Muscle of leg (tissue), 11 donors: ENCODE results near the gene PCDHGA9. TPM values are rescaled to one million over a fixed set of nuclear protein-coding genes. Genes with fewer than 3 reads are reported as not detected.
A peak's percentile ranks its signal among the peaks of the same experiment; 100 is the strongest.
"Not testable (repeated sequence)": the region's sequence is repeated elsewhere in the genome, so short reads cannot be mapped to it uniquely, and the experiment has no call there.

Source experiments
- DNase-seq: peaks from one replicate; pipeline ENCODE4 v3.0.0; 2013
- H3K27ac ChIP-seq: one replicate; pipeline ENCODE4 v1.5.1; 2013; ENCODE audit warnings: mild to moderate bottlenecking, low read length, control low read depth
- H3K27me3 ChIP-seq: one replicate; pipeline ENCODE4 v1.6.1; 2013; ENCODE audit warnings: low read length; ENCODE audit not compliant: control insufficient read depth, insufficient read depth
- H3K36me3 ChIP-seq: one replicate; pipeline ENCODE4 v1.6.1; 2013; ENCODE audit warnings: low read length; ENCODE audit not compliant: control insufficient read depth, insufficient read depth
- H3K4me1 ChIP-seq: one replicate; pipeline ENCODE4 v1.6.1; 2013; ENCODE audit warnings: low read length; ENCODE audit not compliant: control insufficient read depth, insufficient read depth
- H3K4me3 ChIP-seq: one replicate; pipeline ENCODE4 v1.5.1; 2013; ENCODE audit warnings: low read length, control low read depth
- H3K9me3 ChIP-seq: replicated peaks from 2 replicates; pipeline ENCODE4 v1.6.1; 2013; ENCODE audit warnings: low read depth, low read length; ENCODE audit not compliant: control insufficient read depth
- WGBS: methylation state at CpG from one replicate; pipeline ENCODE4 v1.1.5; 2013; ENCODE audit warnings: missing lambda C conversion rate; ENCODE audit not compliant: insufficient coverage; 5-methylcytosine and 5-hydroxymethylcytosine counted together
- polyA plus RNA-seq, 8 donors: library from polyadenylated mRNA; unstranded; fragments of 120-200 nt; gene quantifications; one replicate each; pipeline versions ENCODE4 v1.2.1 to v1.2.3, GENCODE V29; 2013; ENCODE audit warnings: inconsistent platforms in 1 of 8, low replicate concordance in 1 of 8; ENCODE audit not compliant: insufficient read length in 8 of 8, insufficient read depth in 1 of 8
- total RNA-seq: library from RNA; stranded (reverse); fragments of 120-200 nt; gene quantifications from one replicate; pipeline ENCODE4 v1.2.4, GENCODE V29; 2013

PCDHGA9 gene
- total and polyA plus RNA-seq, 9 donors, result 3.0 to 4.7 (median 4.0) TPM

DNA sequence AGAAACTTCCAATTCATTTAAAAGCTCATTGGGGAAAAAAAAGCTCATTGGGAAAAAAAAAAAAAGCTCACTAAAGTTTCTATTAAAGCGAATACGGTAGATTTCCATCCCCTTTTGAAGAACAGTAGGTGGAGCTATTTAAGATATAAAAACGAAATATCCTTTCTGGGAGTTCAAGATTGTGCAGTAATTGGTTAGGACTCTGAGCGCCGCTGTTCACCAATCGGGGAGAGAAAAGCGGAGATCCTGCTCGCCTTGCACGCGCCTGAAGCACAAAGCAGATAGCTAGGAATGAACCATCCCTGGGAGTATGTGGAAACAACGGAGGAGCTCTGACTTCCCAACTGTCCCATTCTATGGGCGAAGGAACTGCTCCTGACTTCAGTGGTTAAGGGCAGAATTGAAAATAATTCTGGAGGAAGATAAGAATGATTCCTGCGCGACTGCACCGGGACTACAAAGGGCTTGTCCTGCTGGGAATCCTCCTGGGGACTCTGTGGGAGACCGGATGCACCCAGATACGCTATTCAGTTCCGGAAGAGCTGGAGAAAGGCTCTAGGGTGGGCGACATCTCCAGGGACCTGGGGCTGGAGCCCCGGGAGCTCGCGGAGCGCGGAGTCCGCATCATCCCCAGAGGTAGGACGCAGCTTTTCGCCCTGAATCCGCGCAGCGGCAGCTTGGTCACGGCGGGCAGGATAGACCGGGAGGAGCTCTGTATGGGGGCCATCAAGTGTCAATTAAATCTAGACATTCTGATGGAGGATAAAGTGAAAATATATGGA is 27.9 kb downstream of the PCDHGA9 start, which contains the start of gene PCDHGA12:
Gene PCDHGA12, plus strand, starts transcription at position 176 of the 782 bp plus-strand sequence. Its CDS starts 253 bp downstream, at position 429.
- WGBS, result 11% methylated on average over 30 of the region's 33 CpGs
- Histone ChIP-seq H3K4me3 (peak within 1 kb of the TSS; percentile 9), H3K4me1 (no peaks in the 10 kb centered on the region), H3K27ac (no peak within 1 kb of the TSS), H3K9me3 (peaks cover 71% of the 10 kb centered on the region), H3K27me3 (peaks cover 13% of the 10 kb centered on the region), H3K36me3 (no peaks in the 10 kb centered on the region)
- peak; percentile 62 for DNase-seq

DNA sequence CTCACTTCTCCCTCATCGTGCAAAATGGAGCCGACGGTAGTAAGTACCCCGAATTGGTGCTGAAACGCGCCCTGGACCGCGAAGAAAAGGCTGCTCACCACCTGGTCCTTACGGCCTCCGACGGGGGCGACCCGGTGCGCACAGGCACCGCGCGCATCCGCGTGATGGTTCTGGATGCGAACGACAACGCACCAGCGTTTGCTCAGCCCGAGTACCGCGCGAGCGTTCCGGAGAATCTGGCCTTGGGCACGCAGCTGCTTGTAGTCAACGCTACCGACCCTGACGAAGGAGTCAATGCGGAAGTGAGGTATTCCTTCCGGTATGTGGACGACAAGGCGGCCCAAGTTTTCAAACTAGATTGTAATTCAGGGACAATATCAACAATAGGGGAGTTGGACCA is 28.7 kb downstream of the PCDHGA9 start:
- 14% methylated on average over 37 of the region's 37 CpGs for WGBS
- Histone ChIP-seq H3K27ac (no peak overlapping the region), H3K27me3 (peaks cover 10% of the 10 kb centered on the region)

DNA sequence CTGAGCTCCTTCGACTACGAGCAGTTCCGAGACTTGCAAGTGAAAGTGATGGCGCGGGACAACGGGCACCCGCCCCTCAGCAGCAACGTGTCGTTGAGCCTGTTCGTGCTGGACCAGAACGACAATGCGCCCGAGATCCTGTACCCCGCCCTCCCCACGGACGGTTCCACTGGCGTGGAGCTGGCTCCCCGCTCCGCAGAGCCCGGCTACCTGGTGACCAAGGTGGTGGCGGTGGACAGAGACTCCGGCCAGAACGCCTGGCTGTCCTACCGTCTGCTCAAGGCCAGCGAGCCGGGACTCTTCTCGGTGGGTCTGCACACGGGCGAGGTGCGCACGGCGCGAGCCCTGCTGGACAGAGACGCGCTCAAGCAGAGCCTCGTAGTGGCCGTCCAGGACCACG is 29.7 kb downstream of the PCDHGA9 start:
- not testable (repeated sequence) for H3K27me3 ChIP-seq, H3K4me3 ChIP-seq, H3K27ac ChIP-seq, H3K4me1 ChIP-seq, DNase-seq, H3K36me3 ChIP-seq
- 30% methylated on average over 20 of the region's 38 CpGs for WGBS
- H3K9me3 ChIP-seq, result peaks cover 62% of the 10 kb centered on the region

More for the DNA sequence above, 28.7 kb downstream of the PCDHGA9 start:
- Histone ChIP-seq H3K4me3 (no peak overlapping the region), H3K9me3 (peaks cover 69% of the 10 kb centered on the region), H3K4me1 (no peaks in the 10 kb centered on the region), H3K36me3 (no peaks in the 10 kb centered on the region)
- DNase-seq, result no peak

DNA sequence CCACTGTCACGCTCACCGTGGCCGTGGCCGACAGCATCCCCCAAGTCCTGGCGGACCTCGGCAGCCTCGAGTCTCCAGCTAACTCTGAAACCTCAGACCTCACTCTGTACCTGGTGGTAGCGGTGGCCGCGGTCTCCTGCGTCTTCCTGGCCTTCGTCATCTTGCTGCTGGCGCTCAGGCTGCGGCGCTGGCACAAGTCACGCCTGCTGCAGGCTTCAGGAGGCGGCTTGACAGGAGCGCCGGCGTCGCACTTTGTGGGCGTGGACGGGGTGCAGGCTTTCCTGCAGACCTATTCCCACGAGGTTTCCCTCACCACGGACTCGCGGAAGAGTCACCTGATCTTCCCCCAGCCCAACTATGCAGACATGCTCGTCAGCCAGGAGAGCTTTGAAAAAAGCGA is 30.1 kb downstream of the PCDHGA9 start:
- not testable (repeated sequence) for H3K4me1 ChIP-seq, H3K36me3 ChIP-seq, H3K27ac ChIP-seq, DNase-seq, H3K27me3 ChIP-seq, H3K4me3 ChIP-seq
- H3K9me3 ChIP-seq, result peaks cover 60% of the 10 kb centered on the region
- 25% methylated on average over 27 of the region's 29 CpGs for WGBS

DNA sequence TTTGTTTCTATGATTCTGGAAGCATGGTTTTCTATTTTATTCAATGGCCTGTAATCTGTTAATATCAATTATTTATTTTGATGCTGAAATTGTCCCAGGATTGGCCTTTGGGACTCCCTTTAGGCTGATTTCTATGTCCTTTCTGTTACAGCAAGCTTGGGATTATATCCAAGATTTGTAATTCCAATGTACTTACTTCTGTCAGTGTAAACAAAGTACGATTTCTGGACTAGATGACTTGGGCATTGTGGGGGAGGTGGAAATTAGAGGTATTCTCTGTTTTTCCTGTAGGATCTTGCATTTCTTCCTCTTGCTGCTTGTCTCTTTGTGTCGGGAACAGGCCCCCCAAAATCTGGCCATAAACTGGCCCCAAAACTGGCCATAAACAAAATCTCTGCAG is 31.4 kb downstream of the PCDHGA9 start:
- WGBS, result no CpG with 5 or more reads among the region's 2 CpGs

DNA sequence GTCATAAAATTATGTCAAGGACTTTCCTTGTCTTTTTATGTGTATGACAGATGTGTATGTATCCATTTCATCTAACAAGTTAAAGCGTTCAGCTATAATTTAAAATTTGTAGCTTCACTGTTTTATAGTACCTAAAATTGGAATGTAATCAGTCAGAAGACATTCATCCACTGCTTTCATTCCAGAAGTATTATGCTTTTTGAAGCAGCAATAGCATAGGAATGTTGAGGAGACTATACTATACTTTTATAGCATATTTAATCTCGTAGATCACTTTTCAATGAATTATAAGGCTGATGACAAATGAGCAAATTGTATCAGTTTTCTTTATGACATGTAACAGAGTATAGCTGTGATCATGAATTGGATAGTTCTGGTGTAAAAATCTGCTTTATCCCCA is 34.6 kb downstream of the PCDHGA9 start:
- Histone ChIP-seq H3K4me3 (no peak overlapping the region), H3K27me3 (no peaks in the 10 kb centered on the region), H3K36me3 (no peaks in the 10 kb centered on the region), H3K4me1 (no peaks in the 10 kb centered on the region), H3K9me3 (peaks cover 59% of the 10 kb centered on the region), H3K27ac (no peak overlapping the region)
- WGBS, result no CpG with 5 or more reads among the region's 2 CpGs
- DNase-seq, result no peak

More for the DNA sequence above, 31.4 kb downstream of the PCDHGA9 start:
- Histone ChIP-seq H3K9me3 (peaks cover 53% of the 10 kb centered on the region), H3K27ac (no peak overlapping the region), H3K4me3 (no peak overlapping the region), H3K27me3 (peaks cover 6% of the 10 kb centered on the region), H3K36me3 (no peaks in the 10 kb centered on the region), H3K4me1 (no peaks in the 10 kb centered on the region)
- DNase-seq, result no peak

DNA sequence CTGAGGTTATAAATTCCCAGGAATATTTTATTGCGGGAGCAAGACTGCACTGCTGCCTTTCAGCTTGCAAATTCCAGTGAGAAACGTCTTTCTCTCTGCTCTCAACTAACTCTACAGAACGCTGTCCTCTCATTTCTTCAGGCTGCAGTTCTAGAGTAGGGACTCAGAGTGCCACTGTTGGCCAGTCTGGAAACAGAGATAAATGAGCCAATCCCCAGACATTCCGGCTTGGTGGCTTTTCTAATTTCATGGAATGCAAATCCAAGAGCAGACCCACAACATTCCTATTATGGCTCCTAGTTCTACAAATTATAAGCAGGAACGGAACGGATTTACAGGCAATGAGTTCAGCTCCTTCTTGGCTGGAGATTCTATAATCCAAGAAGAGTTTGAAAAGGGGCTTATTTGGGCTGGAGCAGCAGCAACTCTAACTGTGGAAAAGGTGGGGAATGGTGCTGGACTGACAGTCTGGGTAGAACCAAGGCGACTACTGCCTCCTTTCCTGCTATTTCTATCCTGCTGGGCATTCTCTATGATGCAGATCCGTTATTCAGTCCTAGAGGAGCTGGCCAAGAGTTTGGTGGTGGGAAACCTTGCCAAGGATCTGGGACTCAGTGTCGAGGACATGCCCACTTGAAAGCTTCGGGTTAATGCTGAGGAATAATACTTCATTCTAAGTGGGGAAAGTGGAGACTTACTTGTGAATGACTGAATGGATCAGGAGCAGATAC is 37.0 kb downstream of the PCDHGA9 start:
- Histone ChIP-seq H3K27me3 (no peaks in the 10 kb centered on the region), H3K4me3 (no peak overlapping the region), H3K9me3 (peaks cover 53% of the 10 kb centered on the region), H3K4me1 (no peaks in the 10 kb centered on the region), H3K27ac (no peak overlapping the region), H3K36me3 (no peaks in the 10 kb centered on the region)
- no peak for DNase-seq
- WGBS, result 55% methylated on average over 9 of the region's 10 CpGs

DNA sequence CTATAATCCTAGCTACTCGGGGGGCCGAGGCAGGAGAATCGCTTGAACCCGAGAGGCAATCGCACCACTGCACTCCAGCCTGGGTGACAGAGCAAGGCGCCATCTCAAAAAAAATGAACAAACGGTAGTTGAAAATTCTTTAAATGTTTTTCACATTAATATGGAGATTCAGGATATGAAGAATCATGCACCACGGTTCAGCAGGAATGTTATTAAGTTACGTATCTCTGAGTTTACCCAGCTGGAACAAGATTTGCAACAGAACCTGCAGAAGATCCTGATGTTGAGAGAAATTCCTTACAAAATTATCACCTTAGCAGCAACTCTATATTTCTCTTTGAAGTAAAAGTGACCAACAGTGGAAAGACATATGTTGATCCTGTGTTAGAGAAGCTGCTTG is 37.8 kb downstream of the PCDHGA9 start:
- no peak for DNase-seq
- Histone ChIP-seq H3K4me1 (no peaks in the 10 kb centered on the region), H3K9me3 (peaks cover 58% of the 10 kb centered on the region), H3K4me3 (no peak overlapping the region), H3K27ac (no peak overlapping the region), H3K27me3 (no peaks in the 10 kb centered on the region), H3K36me3 (no peaks in the 10 kb centered on the region)
- 93% methylated on average over 2 of the region's 9 CpGs for whole genome bisulfite sequencing

DNA sequence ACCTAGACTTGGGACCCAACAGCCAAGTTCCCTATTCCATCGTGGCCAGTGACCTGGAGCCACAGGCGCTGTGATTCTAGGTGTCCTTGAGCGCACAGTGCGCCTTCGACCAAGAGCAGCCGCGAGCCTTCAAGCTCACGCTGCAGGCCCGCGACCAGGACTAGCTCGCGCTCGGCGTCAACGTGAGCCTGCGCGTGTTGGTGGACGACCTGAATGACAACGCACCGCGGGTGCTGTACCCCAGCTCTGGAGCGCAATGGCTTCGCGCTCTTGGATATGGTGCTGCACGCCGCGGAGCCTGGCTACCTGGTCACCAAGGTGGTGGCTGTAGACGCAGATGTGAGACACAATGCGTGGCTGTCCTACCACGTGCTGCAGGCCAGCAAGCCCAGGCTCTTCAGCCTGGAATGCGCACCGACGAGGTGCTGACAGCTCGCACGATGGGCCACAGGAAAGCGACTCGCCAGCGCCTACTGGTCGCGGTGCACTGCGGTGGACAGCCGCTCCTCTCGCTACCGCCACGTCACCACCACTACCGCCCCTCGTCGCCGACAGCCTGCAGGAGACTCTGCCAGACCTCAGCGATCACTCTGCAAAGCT is 39.1 kb downstream of the PCDHGA9 start:
- no peak for DNase-seq
- Histone ChIP-seq H3K4me1 (no peaks in the 10 kb centered on the region), H3K9me3 (peaks cover 56% of the 10 kb centered on the region), H3K4me3 (no peak overlapping the region), H3K27ac (no peak overlapping the region), H3K27me3 (no peaks in the 10 kb centered on the region), H3K36me3 (no peaks in the 10 kb centered on the region)
- 46% methylated on average over 42 of the region's 50 CpGs for WGBS
